GM13976 (cell line): ENCODE results near the gene EIF4EBP3.

Experiments
- DNase-seq: peaks from one replicate; pipeline ENCODE4 v3.0.0; 2012; ENCODE audit warnings: low spot score
- CTCF ChIP-seq: IDR thresholded peaks from 2 replicates; pipeline ENCODE4 v1.5.1; 2012; ENCODE audit warnings: borderline replicate concordance, mild to moderate bottlenecking; ENCODE audit not compliant: insufficient read depth; ENCODE audit errors: extremely low read depth, missing control alignments, control extremely low read depth
- in situ Hi-C: fragments of 300-500 bp; cut with MboI; formaldehyde crosslinking; loops from one replicate; pipeline ENCODE4 v1.12.0; 2022; ENCODE audit warnings: low sequenced_read_pairs, mixed read lengths, inconsistent platforms; ENCODE audit not compliant: unreplicated experiment

EIF4EBP3 gene

DNA sequence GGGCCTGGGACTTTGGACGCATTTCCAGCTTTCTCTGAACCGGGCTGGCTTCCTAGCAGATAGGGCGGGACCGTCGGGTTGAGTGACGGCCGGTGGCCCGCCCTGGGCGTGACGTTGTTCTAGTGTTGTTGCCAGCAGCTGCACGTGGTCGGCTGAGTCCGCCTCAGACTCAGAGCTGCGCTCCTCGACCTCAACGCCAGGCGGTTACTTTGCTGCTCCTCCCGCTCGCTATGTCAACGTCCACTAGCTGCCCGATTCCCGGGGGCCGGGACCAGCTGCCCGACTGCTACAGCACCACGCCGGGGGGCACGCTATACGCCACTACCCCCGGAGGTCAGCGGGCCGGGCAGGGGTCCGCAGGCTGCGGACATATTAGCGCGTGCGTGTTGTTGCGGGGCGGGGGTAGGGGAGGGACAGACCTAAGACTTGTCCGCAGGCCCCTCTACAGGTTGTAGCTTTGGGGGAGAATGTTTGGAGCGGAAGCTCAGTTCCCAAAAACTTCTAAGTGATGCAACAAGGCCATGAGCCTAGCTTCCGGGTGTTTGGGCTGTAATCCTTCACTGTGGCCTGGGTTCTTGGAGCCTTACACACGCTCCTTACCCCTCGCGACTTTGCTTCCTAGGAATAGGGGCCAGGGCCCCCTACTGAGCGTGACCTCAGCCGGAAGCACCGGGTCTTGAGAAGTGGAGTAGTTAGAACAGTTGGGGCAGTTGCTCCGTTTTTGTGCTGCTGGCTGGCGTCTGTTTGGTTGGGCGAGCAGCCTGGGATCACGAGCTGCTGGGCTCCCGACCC lies at the start of gene EIF4EBP3:
EIF4EBP3 (plus strand) TSS at position 155 of the 792 bp plus-strand sequence; CDS start at position 231, 76 bp downstream.
- DNase-seq: peak; percentile 92
- TF ChIP-seq CTCF: peak; percentile 18
- in situ Hi-C loops: no loop called here

DNA sequence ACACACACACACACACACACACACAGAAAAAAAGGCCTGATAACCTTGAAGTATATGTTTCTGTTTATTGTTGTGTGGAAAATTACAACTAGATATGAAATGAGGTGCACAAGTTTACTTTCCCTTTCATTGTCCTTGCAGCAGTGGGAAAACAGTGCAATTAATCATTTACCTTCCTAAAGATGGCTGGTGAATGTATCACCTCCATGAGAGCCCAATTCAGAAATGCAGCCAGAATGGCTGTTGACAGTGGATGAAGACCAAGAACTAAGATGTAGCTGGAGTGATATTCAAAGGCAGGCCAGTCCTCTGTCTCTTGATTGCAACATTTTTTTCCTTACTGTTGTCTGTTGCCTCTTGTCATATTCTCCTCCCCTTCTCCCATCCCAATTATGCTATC lies 49.6 kb upstream of the EIF4EBP3 start:
- in situ Hi-C loops: no loop called here
- no peak for DNase-seq
- TF ChIP-seq CTCF: no peak

DNA sequence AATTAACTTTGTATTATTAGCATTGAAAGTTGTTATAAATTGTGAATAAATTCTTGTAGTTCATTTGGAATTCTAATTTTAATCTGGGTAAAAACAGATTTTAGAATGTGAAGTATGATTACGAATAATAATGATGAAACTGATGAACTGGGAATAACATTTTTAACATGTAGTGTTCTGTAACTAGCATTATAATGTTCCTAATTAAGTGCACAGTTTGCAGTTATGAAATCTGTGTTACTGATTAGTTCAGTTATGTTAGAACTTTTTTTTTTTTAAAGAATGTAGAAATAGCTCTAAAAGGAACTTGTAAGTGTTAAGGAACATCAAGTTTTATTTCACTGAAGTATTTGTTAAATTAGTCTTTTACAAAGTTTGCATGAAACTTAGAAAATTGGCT lies 48.9 kb upstream of the EIF4EBP3 start:
- no peak for TF ChIP-seq CTCF
- in situ Hi-C loops: no loop called here
- DNase-seq: no peak

GRCh38 chr5:140502834-140503233 lies 44.6 kb upstream of the EIF4EBP3 start:
- in situ Hi-C loops: no loop called here
- TF ChIP-seq CTCF: no peak
- DNase-seq: no peak

DNA sequence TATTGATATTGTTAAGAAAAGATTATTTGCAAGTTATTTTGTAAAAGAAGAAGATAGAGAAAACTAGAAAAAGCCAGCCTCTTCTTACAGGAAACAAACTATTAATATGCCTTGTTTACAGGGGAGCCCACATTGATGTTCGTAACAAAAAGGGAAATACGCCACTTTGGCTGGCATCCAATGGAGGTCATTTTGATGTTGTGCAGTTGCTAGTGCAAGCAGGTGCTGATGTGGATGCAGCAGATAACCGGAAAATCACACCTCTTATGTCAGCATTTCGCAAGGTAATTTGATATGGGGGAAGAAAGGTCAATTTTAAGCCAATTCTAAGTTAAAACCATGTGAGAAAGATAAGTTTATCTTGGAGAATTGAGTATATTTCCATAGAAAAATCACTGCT lies 37.6 kb upstream of the EIF4EBP3 start:
- no peak for DNase-seq
- in situ Hi-C loops: no loop called here

DNA sequence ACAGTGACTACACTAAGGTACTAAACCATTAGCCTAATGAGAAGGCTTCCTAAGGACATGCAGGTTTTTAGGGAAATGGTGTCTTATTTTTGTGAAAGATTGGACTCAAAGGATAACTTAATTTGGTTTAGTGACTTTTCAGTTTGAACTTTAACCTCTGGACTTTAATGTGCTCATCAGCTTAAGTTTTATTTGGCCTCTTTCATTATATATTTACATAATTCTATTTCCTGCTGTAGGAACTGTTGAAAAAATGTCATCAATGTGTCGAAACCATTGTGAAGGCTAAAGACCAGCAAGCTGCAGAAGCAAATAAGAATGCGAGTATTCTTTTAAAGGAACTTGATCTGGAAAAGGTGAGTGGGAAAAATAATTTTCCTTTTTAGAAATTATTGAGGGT lies 34.3 kb upstream of the EIF4EBP3 start:
- TF ChIP-seq CTCF: no peak
- no peak for DNase-seq
- in situ Hi-C loops: no loop called here

More for the DNA sequence above, 37.6 kb upstream of the EIF4EBP3 start:
- no peak for TF ChIP-seq CTCF
